Naive thymus-derived CD8-positive, alpha-beta T cell (primary cell): ENCODE measurements around the gene LIN37. TPM values are rescaled to one million over a fixed set of nuclear protein-coding genes. Genes with fewer than 3 reads are reported as not detected.

Experiments used
- ATAC-seq, 2 donors: fragments of 150-1000 bp; cut with Tn5 transposase in 1 of 2; sonication (Bioruptor Pico), chemical (Tn5 transposase) in 1 of 2; 1 replicate in 1 of 2; 2 replicates in 1 of 2; pipeline ENCODE4 v1.10.0; 2021; ENCODE audit warnings: mild to moderate bottlenecking in 2 of 2, moderate library complexity in 2 of 2
- POLR2A ChIA-PET: fragments of 350-600 bp; sonication (Branson Sonifier 250); formaldehyde crosslinking; loops from one replicate; lab custom pipeline; 2021; ENCODE audit warnings: antibody characterized with exemption; lab: Charles Lee
- DNase-seq, 10 donors: peaks; one replicate each; pipeline versions ENCODE4 v3.0.0 to v3.0.0-alpha.2; 2020 to 2022
- H3K27ac Mint-ChIP-seq, 10 donors: one replicate each; pipeline ENCODE4 v1.8.0; 2020 to 2022; ENCODE audit warnings: mild to moderate bottlenecking in 10 of 10, mixed read lengths in 10 of 10, moderate library complexity in 4 of 10, inconsistent platforms in 1 of 10
- H3K27me3 Mint-ChIP-seq, 5 donors: one replicate each; pipeline ENCODE4 v1.8.0; 2021 to 2022; ENCODE audit warnings: mixed read lengths in 5 of 5
- H3K36me3 Mint-ChIP-seq, 3 donors: one replicate each; pipeline ENCODE4 v1.8.0; 2020 to 2022; ENCODE audit warnings: mixed read lengths in 3 of 3, mild to moderate bottlenecking in 2 of 3, inconsistent platforms in 1 of 3
- H3K4me1 Mint-ChIP-seq, 4 donors: one replicate each; pipeline ENCODE4 v1.8.0; 2021 to 2022; ENCODE audit warnings: mixed read lengths in 4 of 4
- H3K4me3 Mint-ChIP-seq, 10 donors: one replicate each; pipeline ENCODE4 v1.8.0; 2020 to 2022; ENCODE audit warnings: mild to moderate bottlenecking in 10 of 10, mixed read lengths in 10 of 10, moderate library complexity in 6 of 10, inconsistent platforms in 1 of 10
- H3K9me3 Mint-ChIP-seq, 9 donors: one replicate each; pipeline ENCODE4 v1.8.0; 2020 to 2022; ENCODE audit warnings: mixed read lengths in 9 of 9, mild to moderate bottlenecking in 3 of 9, inconsistent platforms in 1 of 9, moderate library complexity in 1 of 9
- polyA plus RNA-seq, 3 donors: library from polyadenylated mRNA; unstranded; fragments of 300-500 nt; fragmentation: Illumina TruSeq; gene quantifications; one replicate each; pipeline ENCODE4 v1.2.3, GENCODE V29; 2021
- total RNA-seq, 8 experiments: library from RNA in 2 of 8; stranded (reverse) in 2 of 8; gene quantifications; one replicate each; pipeline ENCODE4 v1.2.3 and lab custom pipeline; 2021 to 2026

LIN37 gene
- total and polyA plus RNA-seq, 5 experiments from 2014 or later = 5.4 to 16.6 (median 14.0) TPM

- POLR2A ChIA-PET = interaction anchor here (2.1 kb wide), 1 partner anchor 28 kb away, joined by 5 read pairs; the partner anchor contains the start of genes PSENEN and U2AF1L4
- Mint-ChIP-seq H3K9me3 (no peaks in the 10 kb centered on the region), H3K4me3 (no peak overlapping the region), H3K4me1 (peaks cover 11 to 23% (median 20%) of the 10 kb centered on the region in 4 donors), H3K27ac (peak overlapping the region in 1 of 10 donors; percentile 66), H3K36me3 (peaks cover 0 to 8% (median 3%) of the 10 kb centered on the region in 3 donors), H3K27me3 (no peaks in the 10 kb centered on the region)
- ATAC-seq (no peak), DNase-seq (no peak)
These were observed 24.8 kb downstream of the LIN37 start for GRCh38 chr19:35773020-35773806.

DNA sequence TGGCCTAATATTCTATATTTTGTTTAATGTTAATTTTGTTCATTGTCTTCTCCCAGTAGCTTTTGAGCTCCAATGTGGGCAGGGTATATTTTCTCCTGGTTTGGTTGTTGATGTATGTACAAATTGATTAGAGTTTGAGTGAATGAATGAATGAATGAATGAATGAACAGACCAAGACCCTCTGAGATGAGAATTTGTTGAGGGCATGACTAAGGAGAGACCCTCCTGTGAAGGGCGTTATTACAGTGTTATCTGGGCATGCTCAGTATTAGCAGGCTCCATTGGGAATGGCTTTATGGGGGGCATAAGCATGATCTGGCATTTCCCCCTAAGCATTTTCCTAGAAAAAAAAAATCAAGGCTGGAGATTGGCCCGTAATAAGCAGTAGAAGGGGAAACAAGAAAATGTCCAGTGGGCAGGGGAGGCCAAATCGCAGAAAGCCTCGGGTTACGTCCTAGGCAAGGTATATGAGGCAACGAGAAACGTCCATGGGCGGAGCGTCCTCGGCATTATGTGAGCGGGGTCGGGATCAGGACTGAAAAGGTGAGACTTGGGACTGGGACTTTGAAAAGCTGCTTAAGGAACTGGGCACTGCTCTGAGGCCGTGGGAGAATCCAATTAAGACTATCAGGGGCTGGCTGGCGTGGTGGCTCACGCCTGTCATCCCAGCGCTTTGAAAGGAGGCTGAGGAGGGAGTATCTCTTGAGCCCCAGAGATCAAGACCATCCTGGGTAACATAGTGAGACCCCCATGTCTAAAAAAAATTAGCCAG, 26.1 kb downstream of the LIN37 start:
- POLR2A ChIA-PET = no interaction called here
- no peak for ATAC-seq

GRCh38 chr19:35775046-35775297, 26.6 kb downstream of the LIN37 start:
- Mint-ChIP-seq H3K4me1 (peaks cover 8 to 23% (median 18%) of the 10 kb centered on the region in 4 donors), H3K9me3 (no peaks in the 10 kb centered on the region), H3K4me3 (peak overlapping the region; percentile 74 to 90 (median 87)), H3K27ac (peak overlapping the region in 7 of 10 donors; percentile 10 to 75 (median 65)), H3K27me3 (no peaks in the 10 kb centered on the region), H3K36me3 (peaks cover 0 to 2% (median 0%) of the 10 kb centered on the region in 3 donors)
- DNase-seq = no peak
- ATAC-seq = no peak
- POLR2A ChIA-PET = no interaction called here

More for the DNA sequence above, 26.1 kb downstream of the LIN37 start:
- Mint-ChIP-seq H3K9me3 (no peaks in the 10 kb centered on the region), H3K36me3 (peaks cover 0 to 3% (median 2%) of the 10 kb centered on the region in 3 donors), H3K27ac (peak overlapping the region in 4 of 10 donors; percentile 65 to 80 (median 74)), H3K4me1 (peaks cover 6 to 23% (median 18%) of the 10 kb centered on the region in 4 donors), H3K4me3 (peak overlapping the region; percentile 74 to 90 (median 87)), H3K27me3 (no peaks in the 10 kb centered on the region)
- no peak for DNase-seq

GRCh38 chr19:35775298-35776101, 27.1 kb downstream of the LIN37 start, which contains the start of gene ARHGAP33:
TSS of gene ARHGAP33 (plus strand) at chr19:35775564. CDS start at chr19:35775659, 95 bp downstream.
- Mint-ChIP-seq H3K4me3 (peak within 1 kb of the TSS; percentile 74 to 90 (median 87)), H3K27me3 (no peaks in the 10 kb centered on the region), H3K27ac (peak within 1 kb of the TSS in 8 of 10 donors; percentile 10 to 80 (median 70)), H3K9me3 (no peaks in the 10 kb centered on the region), H3K4me1 (peaks cover 8 to 23% (median 18%) of the 10 kb centered on the region in 4 donors), H3K36me3 (peaks cover 0 to 2% (median 0%) of the 10 kb centered on the region in 3 donors)
- ATAC-seq (peak; percentile 94 to 98), DNase-seq (peak; percentile 93 to 99 (median 98))
- POLR2A ChIA-PET = no interaction called here

GRCh38 chr19:35776102-35776788, 27.9 kb downstream of the LIN37 start:
- POLR2A ChIA-PET = interaction anchor here (0.6 to 1.0 kb wide), 3 partner anchors 14 to 83 kb away, joined by 3 to 5 read pairs (median 5); partner anchors contain the start of gene IGFLR1
- Mint-ChIP-seq H3K27ac (peak overlapping the region in 2 of 10 donors; percentile 29 to 68), H3K4me3 (peak overlapping the region; percentile 64 to 88 (median 76)), H3K36me3 (peaks cover 0 to 2% (median 2%) of the 10 kb centered on the region in 3 donors), H3K9me3 (no peaks in the 10 kb centered on the region), H3K27me3 (no peaks in the 10 kb centered on the region), H3K4me1 (peaks cover 8 to 23% (median 18%) of the 10 kb centered on the region in 4 donors)
- DNase-seq (no peak), ATAC-seq (no peak)

- DNase-seq (no peak), ATAC-seq (no peak)
- peak overlapping the region; percentile 26 to 88 (median 71) for H3K4me3 Mint-ChIP-seq
- H3K27me3 Mint-ChIP-seq = no peaks in the 10 kb centered on the region
- POLR2A ChIA-PET = interaction anchor here (0.6 to 1.0 kb wide), 3 partner anchors 15 to 84 kb away, joined by 3 to 5 read pairs (median 5); partner anchors contain the start of gene IGFLR1
- peaks cover 0 to 2% (median 2%) of the 10 kb centered on the region in 3 donors for H3K36me3 Mint-ChIP-seq
- no peaks in the 10 kb centered on the region for H3K9me3 Mint-ChIP-seq
- peak overlapping the region in 3 of 10 donors; percentile 5 to 52 (median 18) for H3K27ac Mint-ChIP-seq
- H3K4me1 Mint-ChIP-seq = peaks cover 8 to 23% (median 18%) of the 10 kb centered on the region in 4 donors
These were observed 28.9 kb downstream of the LIN37 start for GRCh38 chr19:35777086-35777841.

DNA sequence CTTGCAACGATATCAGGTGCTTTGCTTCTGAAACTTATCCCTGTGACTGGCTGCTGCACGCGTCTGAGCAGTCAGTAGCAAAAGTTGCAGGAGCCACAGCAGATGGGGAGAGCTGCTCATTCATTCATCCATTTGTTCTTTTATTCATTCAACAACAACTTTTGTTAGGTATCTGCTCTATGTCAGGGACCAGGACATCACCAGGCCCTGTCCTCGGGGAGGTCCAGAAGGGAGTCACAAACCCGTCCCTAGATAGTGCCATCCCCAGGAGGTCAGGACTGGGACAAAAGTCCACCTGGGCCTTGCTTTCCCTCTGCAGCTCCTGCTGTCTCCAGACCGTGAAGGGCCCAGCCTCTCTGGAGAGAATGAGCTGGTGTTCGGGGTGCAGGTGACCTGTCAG, 29.6 kb downstream of the LIN37 start:
- no peaks in the 10 kb centered on the region for H3K9me3 Mint-ChIP-seq
- H3K4me3 Mint-ChIP-seq = peak overlapping the region in 4 of 10 donors; percentile 26 to 73 (median 46)
- peaks cover 0 to 2% (median 2%) of the 10 kb centered on the region in 3 donors for H3K36me3 Mint-ChIP-seq
- H3K4me1 Mint-ChIP-seq = peaks cover 8 to 23% (median 18%) of the 10 kb centered on the region in 4 donors
- no peak for ATAC-seq
- no peak overlapping the region for H3K27ac Mint-ChIP-seq
- POLR2A ChIA-PET = no interaction called here
- no peak for DNase-seq
- no peaks in the 10 kb centered on the region for H3K27me3 Mint-ChIP-seq

GRCh38 chr19:35779033-35779432, 30.7 kb downstream of the LIN37 start:
- Mint-ChIP-seq H3K9me3 (no peaks in the 10 kb centered on the region), H3K27me3 (no peaks in the 10 kb centered on the region), H3K36me3 (peaks cover 0 to 2% (median 2%) of the 10 kb centered on the region in 3 donors), H3K4me1 (peaks cover 8 to 23% (median 18%) of the 10 kb centered on the region in 4 donors), H3K4me3 (peak overlapping the region in 1 of 10 donors; percentile 4), H3K27ac (no peak overlapping the region)
- DNase-seq = no peak
- POLR2A ChIA-PET = no interaction called here
- no peak for ATAC-seq

DNA sequence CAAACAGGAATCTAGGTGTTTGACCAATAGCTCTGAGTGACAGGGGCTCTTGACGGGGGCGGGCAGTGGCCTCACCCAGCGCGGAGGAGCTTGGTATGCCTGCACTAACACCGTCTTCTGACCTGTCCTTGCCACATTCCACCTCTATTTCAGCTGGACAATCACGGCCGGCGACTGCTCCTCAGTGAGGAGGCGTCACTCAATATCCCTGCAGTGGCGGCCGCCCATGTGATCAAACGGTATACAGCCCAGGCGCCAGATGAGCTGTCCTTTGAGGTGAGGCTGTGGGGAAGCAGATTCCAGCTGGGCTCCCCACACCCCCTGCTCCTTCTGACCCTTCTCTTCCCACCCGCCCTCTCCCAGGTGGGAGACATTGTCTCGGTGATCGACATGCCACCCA, 31.7 kb downstream of the LIN37 start:
- Mint-ChIP-seq H3K27me3 (no peaks in the 10 kb centered on the region), H3K36me3 (peaks cover 0 to 2% (median 2%) of the 10 kb centered on the region in 3 donors), H3K27ac (no peak overlapping the region), H3K4me3 (peak overlapping the region in 1 of 10 donors; percentile 34), H3K9me3 (no peaks in the 10 kb centered on the region), H3K4me1 (peaks cover 8 to 14% (median 11%) of the 10 kb centered on the region in 4 donors)
- no peak for DNase-seq
- POLR2A ChIA-PET = interaction anchor here (0.6 kb wide), 1 partner anchor 106 kb away, joined by 5 read pairs; no protein-coding TSS in a partner anchor
- no peak for ATAC-seq

DNA sequence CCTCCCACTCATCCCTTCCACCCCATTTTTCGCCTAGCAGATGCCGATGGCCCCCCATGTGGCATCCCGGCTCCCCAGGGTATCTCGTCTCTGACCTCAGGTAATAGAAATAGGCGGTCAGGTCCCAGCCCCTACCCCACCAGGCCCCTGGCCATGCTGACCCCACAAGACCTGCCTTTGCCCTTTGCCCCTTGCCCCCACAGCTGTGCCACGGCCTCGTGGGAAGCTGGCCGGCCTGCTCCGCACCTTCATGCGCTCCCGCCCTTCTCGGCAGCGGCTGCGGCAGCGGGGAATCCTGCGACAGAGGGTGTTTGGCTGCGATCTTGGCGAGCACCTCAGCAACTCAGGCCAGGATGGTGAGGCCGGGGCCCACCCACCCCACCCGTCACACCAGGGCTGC, 32.3 kb downstream of the LIN37 start:
- no peak overlapping the region for H3K4me3 Mint-ChIP-seq
- no peak overlapping the region for H3K27ac Mint-ChIP-seq
- peaks cover 0 to 2% (median 2%) of the 10 kb centered on the region in 3 donors for H3K36me3 Mint-ChIP-seq
- H3K9me3 Mint-ChIP-seq = no peaks in the 10 kb centered on the region
- DNase-seq (no peak), ATAC-seq (no peak)
- POLR2A ChIA-PET = interaction anchor here (0.6 kb wide), 1 partner anchor 107 kb away, joined by 5 read pairs; no protein-coding TSS in a partner anchor
- no peaks in the 10 kb centered on the region for H3K27me3 Mint-ChIP-seq
- H3K4me1 Mint-ChIP-seq = peaks cover 6 to 14% (median 10%) of the 10 kb centered on the region in 4 donors

- no peaks in the 10 kb centered on the region for H3K9me3 Mint-ChIP-seq
- no peak overlapping the region for H3K4me3 Mint-ChIP-seq
- POLR2A ChIA-PET = no interaction called here
- ATAC-seq = no peak
- no peak for DNase-seq
- H3K27me3 Mint-ChIP-seq = no peaks in the 10 kb centered on the region
- peak overlapping the region in 1 of 10 donors; percentile 37 for H3K27ac Mint-ChIP-seq
- H3K4me1 Mint-ChIP-seq = peaks cover 4 to 8% (median 5%) of the 10 kb centered on the region in 4 donors
- H3K36me3 Mint-ChIP-seq = peaks cover 0 to 2% (median 2%) of the 10 kb centered on the region in 3 donors
These were observed 33.3 kb downstream of the LIN37 start for GRCh38 chr19:35781650-35782049.
